Kasumi-1 (cell line): ENCODE results near the gene SMIM8.
"Not testable (repeated sequence)": the region's sequence is repeated elsewhere in the genome, so short reads cannot be mapped to it uniquely, and the experiment has no call there.

ENCODE experiments used
- DNase-seq, 2 experiments: peaks; one replicate each; lab custom pipeline; 2025; lab: John Stamatoyannopoulos, UW

The SMIM8 gene

GRCh38 chr6:87322304-87323212 is at the start of gene SMIM8:
TSS of gene SMIM8 (plus strand) at chr6:87322588. CDS start at chr6:87337032, 14,444 bp downstream.
- peak; percentile 65 to 66 for DNase-seq

GRCh38 chr6:87274660-87275274 is 47.6 kb upstream of the SMIM8 start:
- DNase-seq = no peak

GRCh38 chr6:87276624-87277023 is 45.8 kb upstream of the SMIM8 start:
- DNase-seq = no peak

GRCh38 chr6:87277123-87277522 is 45.3 kb upstream of the SMIM8 start:
- peak; percentile 64 to 78 for DNase-seq

GRCh38 chr6:87279196-87279595 is 43.2 kb upstream of the SMIM8 start:
- DNase-seq = no peak

DNA sequence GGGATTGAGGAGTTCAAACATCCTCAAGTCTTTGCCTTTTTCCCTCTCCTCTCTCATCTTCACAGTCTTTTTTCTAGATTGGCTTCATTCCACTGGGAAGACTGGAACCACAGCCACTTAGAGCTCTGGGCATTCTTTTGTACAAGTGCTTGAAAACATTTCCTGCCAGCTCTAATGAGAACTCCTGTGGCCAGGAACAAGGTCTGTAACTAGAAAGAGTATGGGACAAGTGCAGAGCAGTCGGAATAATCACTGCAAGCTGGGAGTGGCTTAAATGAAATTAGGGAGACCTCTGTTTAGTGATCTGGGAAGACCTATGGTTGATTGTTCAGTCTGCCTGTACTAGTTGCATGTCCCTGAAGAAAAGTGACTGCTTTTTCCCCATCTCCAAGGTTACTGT is 41.0 kb upstream of the SMIM8 start:
- no peak for DNase-seq

GRCh38 chr6:87282743-87283142 is 39.6 kb upstream of the SMIM8 start:
- DNase-seq = no peak

- DNase-seq = no peak
Observed at GRCh38 chr6:87283461-87283860, 38.9 kb upstream of the SMIM8 start.

DNA sequence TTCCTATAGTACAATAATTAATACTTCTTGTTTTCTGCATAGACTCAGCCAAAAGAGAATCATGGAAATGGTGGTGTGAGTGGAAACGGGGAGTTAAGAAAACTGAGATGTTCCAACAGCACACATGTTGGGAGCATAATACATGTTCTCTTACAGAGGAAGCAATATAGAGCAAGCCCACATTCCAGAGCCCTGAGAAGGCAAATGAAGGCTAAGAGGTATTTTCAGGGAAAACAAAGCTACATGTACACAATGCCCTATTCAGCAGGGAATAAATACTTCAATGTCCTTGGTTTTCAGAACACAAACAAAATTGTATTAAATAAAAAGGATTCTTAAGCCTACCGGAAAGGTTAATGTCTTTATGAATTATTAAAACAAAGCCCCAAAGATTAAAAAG is 35.1 kb upstream of the SMIM8 start:
- DNase-seq = no peak

DNA sequence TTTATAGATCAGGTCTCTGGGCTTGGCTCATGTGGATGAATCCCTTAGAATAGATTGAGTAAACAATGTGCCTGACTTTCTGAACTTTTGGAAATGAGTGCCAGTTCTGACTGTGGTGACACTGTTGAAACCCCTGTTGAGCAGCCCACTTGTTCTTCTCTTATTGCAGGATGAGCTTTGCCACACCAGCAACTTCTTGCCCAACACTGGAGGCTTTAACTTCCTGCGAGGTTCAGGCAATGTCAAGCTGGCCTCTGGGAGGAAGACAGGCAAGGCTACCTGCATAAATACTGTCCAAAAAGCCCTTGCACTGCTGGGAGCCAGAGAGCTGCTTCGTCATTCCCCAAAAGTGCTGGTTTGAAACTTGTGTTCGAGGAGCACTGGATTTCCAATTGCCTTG is 32.8 kb upstream of the SMIM8 start:
- DNase-seq = peak; percentile 27 to 28

DNA sequence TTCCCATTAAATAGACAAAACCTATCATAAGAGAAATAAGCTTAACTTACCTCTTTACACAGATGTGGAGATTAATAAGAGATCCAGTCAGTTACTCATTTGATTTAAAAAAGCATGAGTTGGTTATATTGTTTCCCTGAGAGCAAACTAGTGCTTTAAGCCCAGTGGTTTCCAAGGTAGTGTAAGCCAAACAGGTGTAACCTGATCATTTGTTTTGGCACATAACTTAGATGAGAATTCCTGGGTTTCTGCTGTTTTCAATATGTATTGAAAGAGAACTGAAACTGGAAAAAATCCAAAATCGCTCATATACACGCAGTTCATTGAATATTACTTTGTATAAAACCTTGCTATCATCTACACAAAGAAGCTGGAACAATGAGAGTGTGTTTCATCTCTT is 30.5 kb upstream of the SMIM8 start:
- no peak for DNase-seq

DNA sequence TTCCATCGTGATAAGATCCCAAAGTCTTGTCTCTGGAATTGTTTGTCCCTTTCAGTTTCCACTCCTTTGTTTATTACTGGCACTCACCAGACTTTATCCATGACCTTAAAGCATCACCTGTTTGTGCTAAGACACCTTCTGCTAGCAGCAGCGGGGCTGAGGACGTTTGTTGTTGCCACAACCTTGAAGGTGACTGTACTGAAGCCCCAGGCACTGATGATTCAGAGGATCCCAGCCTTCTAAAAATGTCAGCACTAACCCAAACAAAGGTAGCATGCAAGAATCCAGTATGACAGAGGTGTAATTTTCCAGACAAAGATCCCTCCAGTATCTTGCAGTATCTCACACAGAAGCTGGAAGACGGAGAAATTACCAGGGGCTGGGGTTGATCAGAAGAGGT is 28.9 kb upstream of the SMIM8 start:
- DNase-seq = no peak

DNA sequence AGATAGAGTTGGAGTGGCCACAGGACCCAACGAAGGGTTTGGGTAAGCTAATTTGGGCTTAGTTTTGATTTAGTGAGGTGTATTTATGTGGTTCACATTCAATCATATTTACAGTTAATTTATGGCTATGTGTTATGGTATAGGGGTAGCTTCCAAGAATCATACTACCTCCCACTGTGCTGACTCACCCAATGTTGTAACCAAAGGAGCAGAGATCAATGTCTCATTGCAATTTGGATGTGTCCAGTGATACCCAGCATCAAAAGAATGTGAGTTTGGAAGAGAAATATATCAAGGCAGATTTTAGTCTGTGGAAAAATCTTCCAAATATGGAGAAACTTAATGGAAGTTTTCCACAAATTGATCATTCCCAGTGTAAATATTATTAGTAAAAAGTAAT is 25.3 kb upstream of the SMIM8 start:
- no peak for DNase-seq

GRCh38 chr6:87301277-87301676 is 21.1 kb upstream of the SMIM8 start:
- DNase-seq = not testable (repeated sequence)

DNA sequence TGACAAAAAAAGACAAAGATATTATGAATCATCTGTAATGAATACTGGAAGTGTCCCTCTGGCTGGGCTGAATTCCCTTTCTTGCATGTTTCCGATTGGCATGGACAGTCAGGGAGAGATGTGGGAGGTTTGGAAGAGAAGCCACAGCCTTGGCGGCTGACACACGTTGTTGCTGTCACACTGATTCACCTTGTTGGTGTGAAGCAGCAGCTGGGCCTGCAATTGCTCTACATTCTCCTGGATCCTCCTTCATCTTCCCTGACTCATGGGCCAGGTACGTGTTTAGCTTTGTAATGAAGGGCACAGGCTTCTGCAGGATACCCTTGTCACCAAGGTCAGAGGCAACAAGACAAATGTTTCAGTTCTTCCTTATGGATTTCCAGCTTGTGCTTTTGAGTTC is 13.4 kb upstream of the SMIM8 start:
- DNase-seq = no peak

GRCh38 chr6:87312860-87313259 is 9.5 kb upstream of the SMIM8 start:
- DNase-seq = no peak

DNA sequence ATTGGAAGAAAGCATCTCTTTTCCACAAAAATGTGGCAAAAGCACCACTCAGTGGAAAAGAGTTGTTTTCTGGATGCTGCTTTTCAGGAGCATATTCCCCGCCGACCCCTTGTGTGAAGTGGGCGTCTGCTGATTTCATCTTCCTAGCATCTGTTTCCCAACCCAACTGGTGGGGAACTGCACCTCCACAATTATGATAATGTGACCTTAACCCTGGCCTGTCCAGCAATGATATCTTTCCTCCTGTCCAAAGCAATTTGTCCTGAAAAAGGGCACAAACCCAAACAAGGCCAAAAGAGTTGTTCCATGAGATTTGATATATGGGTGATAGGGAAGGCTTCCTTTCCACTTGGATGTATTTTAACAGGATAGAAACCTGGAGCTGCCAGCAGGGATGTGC is 7.3 kb upstream of the SMIM8 start:
- no peak for DNase-seq

DNA sequence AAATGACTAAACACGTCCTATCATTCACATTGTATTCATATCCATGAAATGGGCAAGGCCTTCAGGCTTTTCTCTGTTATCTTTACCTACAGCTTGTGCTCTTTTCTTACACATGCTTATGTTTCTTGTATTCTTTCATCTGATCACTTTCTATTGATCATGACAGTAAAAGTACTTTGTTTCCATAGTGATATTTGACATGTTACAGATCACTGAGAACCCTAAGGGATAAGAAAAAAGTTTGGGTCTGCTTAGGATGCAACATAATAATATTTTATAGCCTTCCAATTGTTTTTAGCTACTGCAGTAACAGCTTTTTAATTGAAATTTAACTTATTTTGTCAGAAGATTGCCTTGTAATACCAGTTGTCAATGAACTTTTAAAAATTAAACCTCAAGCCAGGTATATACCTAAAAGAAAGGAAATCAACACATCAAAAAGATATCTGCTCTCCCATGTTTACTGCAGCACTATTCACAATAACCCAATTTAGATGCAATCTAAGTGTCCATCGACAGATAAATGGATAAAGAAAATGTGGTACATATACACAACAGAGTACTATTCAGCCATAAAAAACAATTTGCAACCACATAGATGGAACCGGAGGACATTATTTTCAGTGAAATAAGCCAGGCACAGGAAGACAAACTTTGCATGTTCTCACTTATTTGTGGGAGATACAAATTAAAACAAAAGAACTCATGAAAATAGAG is 3.0 kb upstream of the SMIM8 start:
- no peak for DNase-seq

- not testable (repeated sequence) for DNase-seq
Observed at GRCh38 chr6:87323880-87324279, 1.5 kb downstream of the SMIM8 start.

DNA sequence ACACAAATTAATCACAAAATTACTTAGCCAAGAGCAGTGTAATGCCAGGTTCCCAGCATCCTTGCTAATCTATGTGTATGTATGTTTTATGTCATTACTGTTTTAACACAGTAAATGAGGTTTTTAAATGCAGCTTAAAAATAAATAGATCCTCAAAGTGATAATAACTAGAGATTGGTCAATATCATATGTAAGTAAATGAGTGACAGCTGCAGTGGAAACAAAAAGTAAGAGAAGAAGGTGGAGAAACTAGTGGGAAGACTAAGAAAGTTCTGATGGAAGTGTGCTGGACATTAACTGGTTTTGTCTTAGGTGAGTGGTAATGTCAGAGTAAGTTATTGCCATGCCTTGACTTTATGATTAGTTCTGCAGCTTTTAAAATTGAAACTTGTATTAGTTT is 8.6 kb downstream of the SMIM8 start:
- no peak for DNase-seq

DNA sequence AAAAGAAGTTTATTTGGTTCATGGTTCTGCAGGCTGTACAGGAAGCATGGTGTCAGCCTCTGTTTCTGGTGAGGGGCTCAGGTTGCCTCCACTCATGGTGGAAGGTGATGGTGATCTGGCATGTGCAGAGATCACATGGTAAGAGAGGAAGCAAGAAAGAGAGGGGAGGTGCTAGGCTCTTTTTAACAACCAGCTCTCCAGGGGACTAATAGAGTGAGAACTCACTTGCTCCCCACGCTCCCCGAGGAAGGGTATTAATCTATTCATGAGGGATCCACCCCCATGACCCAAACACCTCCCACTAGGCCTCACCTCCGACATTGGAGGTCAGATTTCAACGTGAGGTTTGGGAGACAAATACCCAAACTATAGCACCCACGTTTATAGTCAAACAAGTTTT is 10.6 kb downstream of the SMIM8 start:
- no peak for DNase-seq

DNA sequence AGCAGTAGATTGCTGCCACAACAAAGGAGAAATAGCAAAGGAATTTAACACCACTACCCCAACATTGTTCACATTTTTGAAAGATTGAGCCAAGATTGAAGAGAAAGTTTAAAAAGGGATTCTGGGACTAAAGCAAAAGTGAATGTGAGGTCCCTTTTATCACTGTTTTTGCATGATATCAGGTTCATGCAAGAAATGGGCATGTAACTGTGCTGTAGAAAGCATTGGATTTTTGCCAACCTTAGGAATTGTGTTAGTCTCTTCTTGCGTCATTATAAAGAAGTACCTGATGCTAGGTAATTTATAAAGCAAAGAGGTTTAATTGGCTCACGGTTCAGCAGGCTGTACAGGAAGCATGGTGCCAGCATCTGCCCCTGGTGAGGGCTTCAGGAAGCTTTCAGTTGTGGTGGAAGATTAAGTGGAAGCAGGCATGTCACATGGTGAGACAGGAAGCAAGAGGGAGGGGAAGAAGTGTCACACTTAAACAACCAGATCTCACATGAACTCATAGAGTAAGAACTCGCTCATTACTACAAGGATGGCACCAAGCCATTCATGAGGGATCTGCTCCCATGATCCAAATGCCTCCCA is 11.3 kb downstream of the SMIM8 start:
- DNase-seq = peak; percentile 57 to 73
